ENCODE data around the gene SLC13A2. TPM values are rescaled to one million over a fixed set of nuclear protein-coding genes. Genes with fewer than 3 reads are reported as not detected.

The SLC13A2 gene
- total RNA-seq, 1 experiment from 2014 or later, result not detected

DNA sequence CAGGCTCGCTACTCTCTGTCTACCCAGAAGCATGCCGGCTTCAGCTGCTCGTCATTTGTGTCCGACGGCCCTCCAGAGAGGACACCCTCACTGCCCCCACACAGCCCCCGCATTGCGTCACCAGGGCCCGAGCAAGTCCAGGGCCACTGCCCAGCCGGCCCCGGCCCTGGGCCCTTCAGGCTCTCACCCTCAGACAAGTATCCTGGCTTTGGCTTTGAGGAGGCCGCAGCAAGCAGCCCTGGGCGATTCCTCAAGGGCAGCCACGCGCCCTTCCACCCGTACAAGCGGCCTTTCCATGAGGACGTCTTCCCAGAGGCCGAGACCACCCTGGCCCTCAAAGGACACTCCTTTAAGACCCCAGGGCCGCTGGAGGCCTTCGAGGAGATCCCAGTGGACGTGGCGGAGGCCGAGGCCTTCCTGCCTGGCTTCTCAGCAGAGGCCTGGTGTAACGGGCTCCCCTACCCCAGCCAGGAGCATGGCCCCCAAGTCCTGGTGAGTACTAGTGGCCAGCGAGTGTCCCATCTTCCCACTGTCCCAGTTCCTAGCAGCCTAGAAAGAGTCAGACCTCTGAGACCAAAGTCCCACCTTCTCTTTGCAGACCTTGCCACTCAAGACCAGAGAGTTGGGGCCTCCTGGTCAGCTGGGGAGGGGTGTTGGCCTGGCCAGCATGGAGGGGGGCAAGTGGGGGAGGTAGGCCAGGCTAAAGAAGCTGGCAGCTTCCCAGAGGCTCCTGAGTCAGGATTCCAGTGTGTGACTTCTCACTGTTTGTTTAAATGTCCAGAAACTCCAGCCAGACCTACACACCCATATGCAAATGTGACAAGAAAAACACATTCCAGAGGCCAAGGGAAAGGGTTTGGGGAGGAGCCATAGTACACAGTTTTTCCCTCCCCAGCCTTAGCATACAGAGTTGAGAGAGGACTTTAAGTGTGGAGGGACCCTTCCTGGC lies 51.3 kb downstream of the SLC13A2 start:
- H3K4me3 ChIP-seq (ENCODE audit: insufficient read depth, low read depth, low read length), result no peak overlapping the region
- H3K27me3 ChIP-seq (ENCODE audit: control insufficient read depth, insufficient read depth, low read length), result no peaks in the 10 kb centered on the region
- no peak for DNase-seq
- no peaks in the 10 kb centered on the region for H3K36me3 ChIP-seq (replicated peaks; ENCODE audit: control insufficient read depth, insufficient read depth, low read length)

DNA sequence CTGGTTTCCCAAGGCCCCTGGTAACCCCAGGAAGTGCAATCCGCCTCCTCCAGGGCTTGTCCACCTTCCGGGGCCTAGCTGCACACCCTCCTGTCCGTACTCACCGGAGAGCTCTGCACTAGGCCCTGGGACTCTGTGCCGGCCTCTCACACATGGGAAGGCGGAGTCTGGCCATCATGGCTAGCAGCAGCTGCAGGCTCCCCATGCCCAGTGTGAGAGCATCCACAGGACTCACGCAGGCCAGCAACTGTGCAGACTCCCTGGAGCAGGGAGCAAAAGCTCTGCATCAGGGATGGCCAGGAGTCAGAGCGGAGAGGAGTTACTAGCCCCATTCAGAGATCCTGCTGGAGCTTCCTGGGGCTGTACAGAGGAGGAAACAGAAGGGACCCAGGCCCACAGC lies 52.9 kb downstream of the SLC13A2 start:
- no peak for DNase-seq
- Histone ChIP-seq H3K27me3 (ENCODE audit: control insufficient read depth, insufficient read depth, low read length) (no peaks in the 10 kb centered on the region), H3K36me3 (replicated peaks; ENCODE audit: control insufficient read depth, insufficient read depth, low read length) (no peaks in the 10 kb centered on the region), H3K4me3 (ENCODE audit: insufficient read depth, low read depth, low read length) (no peak overlapping the region)

DNA sequence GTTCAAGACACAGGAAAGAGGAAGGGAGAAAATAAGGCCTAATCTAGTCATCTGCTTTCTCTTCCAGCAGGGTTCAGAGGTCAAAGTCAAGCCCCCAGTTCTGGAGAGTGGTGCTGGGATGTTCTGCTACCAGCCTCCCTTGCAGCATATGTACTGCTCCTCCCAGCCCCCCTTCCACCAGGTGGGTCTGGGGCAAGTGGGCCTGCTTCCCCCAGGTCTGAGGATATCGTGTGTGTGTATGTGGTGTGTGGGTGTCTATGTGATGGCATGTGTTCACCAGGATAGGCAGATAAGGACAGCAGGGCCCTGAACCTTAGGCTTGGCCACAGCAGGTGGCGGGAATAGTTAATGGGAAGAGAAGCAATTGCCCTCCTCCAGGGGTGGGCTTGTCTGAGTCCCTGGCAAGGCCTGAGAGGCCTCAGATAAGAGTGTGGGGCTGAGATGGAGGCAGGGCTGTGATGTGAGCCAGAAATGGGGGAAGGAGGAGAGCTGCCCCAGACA lies 53.8 kb downstream of the SLC13A2 start:
- no peak overlapping the region for H3K4me3 ChIP-seq (ENCODE audit: insufficient read depth, low read depth, low read length)
- H3K36me3 ChIP-seq (replicated peaks; ENCODE audit: control insufficient read depth, insufficient read depth, low read length), result no peaks in the 10 kb centered on the region
- no peak for DNase-seq
- H3K27me3 ChIP-seq (ENCODE audit: control insufficient read depth, insufficient read depth, low read length), result no peaks in the 10 kb centered on the region

DNA sequence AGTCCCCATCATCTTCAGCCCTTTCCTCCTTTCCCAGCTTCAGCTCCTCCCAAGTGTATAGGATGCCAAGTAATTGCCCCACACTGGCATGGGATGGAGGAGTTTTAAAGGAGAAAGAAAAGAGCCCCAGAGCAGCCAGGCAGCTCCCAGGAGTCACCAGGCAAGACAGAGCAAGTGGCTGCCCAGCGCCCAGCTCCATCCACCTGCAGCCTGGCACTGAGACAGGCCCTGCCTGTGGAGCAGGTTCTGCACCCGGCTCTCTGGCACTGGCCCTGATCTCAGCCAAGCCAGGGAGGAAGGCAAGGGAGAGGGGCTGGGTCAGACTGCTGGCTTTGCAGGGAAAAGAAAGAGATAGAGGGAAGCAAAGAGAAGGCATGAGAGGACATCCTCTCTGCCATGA lies 54.4 kb downstream of the SLC13A2 start:
- DNase-seq, result no peak
- H3K36me3 ChIP-seq (replicated peaks; ENCODE audit: control insufficient read depth, insufficient read depth, low read length), result no peaks in the 10 kb centered on the region

DNA sequence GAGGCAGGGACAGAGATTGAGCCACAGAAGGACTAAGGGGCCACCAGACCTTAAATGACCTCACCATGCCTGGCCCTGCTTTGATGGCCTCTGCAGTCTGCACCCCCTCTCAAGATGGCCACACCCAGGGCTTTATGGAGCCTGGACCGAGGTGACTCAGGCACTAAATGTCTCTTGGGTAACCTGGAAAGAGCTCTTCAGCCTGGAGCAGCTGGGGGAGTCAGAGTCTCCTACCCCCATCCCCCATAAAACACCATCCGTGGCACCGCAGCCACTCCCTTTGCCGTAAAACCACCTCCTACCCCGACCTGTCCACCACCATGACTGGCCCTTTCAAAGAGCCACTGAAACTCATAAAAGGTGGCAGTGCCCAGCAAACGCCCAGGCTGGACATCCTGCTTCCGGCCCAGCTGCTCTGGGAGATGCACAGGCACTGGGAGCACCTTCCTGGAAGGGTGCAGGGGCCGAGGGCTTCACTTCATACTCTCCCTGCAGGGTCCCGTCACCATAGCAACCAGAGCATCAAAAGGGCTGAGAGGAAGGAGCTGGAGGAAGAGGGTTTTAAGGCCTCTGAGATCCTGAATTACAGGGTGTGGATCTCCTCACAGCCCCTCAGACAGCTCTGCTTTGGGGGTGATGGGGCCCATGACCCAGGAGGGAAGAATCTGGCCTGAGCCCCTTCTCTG lies 55.0 kb downstream of the SLC13A2 start:
- no peak for DNase-seq
- Histone ChIP-seq H3K27me3 (ENCODE audit: control insufficient read depth, insufficient read depth, low read length) (no peaks in the 10 kb centered on the region), H3K36me3 (replicated peaks; ENCODE audit: control insufficient read depth, insufficient read depth, low read length) (no peaks in the 10 kb centered on the region), H3K4me3 (ENCODE audit: insufficient read depth, low read depth, low read length) (no peak overlapping the region)

More for the DNA sequence above, 54.4 kb downstream of the SLC13A2 start:
- no peak overlapping the region for H3K4me3 ChIP-seq (ENCODE audit: insufficient read depth, low read depth, low read length)
- H3K27me3 ChIP-seq (ENCODE audit: control insufficient read depth, insufficient read depth, low read length), result no peaks in the 10 kb centered on the region

DNA sequence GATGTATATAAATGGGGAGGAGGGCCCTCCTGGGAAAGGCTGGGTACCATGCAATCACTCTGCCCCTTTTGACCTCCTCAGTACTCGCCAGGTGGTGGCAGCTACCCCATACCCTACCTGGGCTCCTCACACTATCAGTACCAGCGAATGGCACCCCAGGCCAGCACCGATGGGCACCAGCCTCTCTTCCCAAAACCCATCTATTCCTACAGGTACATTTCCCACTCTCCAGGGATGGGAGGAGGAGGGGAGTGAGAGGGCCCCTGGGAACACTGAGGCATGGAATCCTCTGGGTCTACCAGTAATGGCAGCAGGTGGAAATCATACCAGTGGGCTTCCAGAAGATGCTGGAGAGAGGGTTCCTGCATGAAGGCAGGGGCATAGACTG lies 55.6 kb downstream of the SLC13A2 start:
- H3K27me3 ChIP-seq (ENCODE audit: control insufficient read depth, insufficient read depth, low read length), result no peaks in the 10 kb centered on the region
- no peak for DNase-seq
- no peaks in the 10 kb centered on the region for H3K36me3 ChIP-seq (replicated peaks; ENCODE audit: control insufficient read depth, insufficient read depth, low read length)
- no peak overlapping the region for H3K4me3 ChIP-seq (ENCODE audit: insufficient read depth, low read depth, low read length)

DNA sequence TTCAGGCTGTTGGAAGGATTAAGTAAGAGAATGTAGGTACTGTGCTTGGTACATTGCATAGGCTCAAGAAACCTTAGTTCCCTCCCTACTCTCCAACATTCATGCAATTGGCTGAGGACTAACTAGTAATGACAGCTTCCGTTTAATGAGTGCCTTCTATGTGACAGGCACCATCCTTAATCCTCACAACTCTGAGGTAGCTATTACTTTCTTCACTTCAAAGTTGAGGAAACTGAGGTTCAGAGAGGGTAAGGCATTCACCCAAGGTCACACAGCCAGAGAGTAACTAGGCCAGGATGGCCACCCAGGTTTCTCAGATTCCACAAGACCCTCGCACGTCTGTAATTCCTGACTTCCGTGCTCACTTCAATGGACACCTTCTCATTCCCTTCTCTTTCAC lies 56.8 kb downstream of the SLC13A2 start:
- no peaks in the 10 kb centered on the region for H3K36me3 ChIP-seq (replicated peaks; ENCODE audit: control insufficient read depth, insufficient read depth, low read length)

DNA sequence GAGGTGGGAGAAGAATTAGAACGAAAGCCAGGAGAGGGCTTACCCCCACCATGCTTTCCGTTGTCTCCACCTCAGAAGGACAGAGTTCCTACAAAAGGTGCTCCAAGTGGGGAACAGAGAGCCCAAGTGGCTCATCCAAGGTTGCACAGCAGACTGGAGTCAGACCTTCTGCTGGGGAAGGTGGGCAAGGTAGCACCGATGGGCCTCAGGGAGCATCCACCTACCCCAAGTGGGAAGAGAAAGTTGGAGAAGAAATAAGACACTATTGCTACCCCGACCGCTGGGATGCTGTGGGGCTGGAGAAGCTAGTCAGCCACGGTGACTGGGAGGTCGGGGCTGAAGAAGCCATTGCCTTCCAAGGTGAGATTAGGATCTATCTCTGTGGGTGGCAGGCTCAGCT lies 57.5 kb downstream of the SLC13A2 start:
- H3K36me3 ChIP-seq (replicated peaks; ENCODE audit: control insufficient read depth, insufficient read depth, low read length), result no peaks in the 10 kb centered on the region
- no peak for DNase-seq
- no peak overlapping the region for H3K4me3 ChIP-seq (ENCODE audit: insufficient read depth, low read depth, low read length)
- H3K27me3 ChIP-seq (ENCODE audit: control insufficient read depth, insufficient read depth, low read length), result no peaks in the 10 kb centered on the region

More for the DNA sequence above, 56.8 kb downstream of the SLC13A2 start:
- no peak for DNase-seq
- Histone ChIP-seq H3K27me3 (ENCODE audit: control insufficient read depth, insufficient read depth, low read length) (no peaks in the 10 kb centered on the region), H3K4me3 (ENCODE audit: insufficient read depth, low read depth, low read length) (no peak overlapping the region)

DNA sequence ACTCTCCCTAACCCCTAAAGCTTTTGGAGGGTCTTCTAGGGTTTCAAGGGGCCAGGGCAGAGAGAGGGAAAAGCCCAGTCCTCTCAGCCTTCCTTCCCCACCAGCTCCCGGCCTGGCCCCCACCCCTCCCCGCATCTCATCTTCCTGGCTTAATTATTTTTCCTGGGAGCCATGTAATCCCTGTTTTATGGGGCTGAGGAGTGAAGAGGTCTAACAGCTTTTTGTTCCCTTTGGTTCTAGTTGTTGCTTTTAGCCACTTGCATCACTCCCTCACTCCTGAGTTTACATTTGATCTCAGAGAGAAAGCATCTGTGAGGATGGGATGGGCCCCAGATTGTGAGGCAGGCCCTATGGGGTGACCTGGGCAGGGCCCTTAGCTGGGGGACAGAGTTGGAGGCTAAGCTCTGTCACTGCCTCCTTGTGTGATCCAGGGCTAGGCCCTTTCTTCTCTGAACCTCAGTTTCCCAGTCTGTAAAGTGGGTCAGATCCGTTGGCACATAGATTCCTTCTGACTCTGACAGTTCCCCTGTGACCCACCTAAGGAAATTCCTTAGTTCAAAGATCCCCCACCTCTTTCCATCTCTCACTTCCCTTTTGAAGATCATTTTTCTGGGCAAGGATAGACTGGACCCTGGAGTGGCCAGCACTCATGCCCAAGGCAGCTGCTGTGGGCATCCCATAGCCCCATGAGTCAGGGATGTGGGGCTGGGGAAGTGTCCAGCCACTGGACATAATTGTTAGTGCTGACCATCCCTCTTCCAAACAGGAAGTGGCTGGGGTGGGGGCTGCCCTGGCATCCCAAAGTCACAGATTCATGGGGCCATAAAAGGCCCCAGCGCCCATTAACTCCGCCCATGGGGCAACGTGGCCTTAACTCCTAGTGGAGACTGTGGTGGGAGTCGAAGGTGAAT lies 58.9 kb downstream of the SLC13A2 start:
- Histone ChIP-seq H3K36me3 (replicated peaks; ENCODE audit: control insufficient read depth, insufficient read depth, low read length) (no peaks in the 10 kb centered on the region), H3K27me3 (ENCODE audit: control insufficient read depth, insufficient read depth, low read length) (no peaks in the 10 kb centered on the region), H3K4me3 (ENCODE audit: insufficient read depth, low read depth, low read length) (no peak overlapping the region)
- DNase-seq, result no peak

DNA sequence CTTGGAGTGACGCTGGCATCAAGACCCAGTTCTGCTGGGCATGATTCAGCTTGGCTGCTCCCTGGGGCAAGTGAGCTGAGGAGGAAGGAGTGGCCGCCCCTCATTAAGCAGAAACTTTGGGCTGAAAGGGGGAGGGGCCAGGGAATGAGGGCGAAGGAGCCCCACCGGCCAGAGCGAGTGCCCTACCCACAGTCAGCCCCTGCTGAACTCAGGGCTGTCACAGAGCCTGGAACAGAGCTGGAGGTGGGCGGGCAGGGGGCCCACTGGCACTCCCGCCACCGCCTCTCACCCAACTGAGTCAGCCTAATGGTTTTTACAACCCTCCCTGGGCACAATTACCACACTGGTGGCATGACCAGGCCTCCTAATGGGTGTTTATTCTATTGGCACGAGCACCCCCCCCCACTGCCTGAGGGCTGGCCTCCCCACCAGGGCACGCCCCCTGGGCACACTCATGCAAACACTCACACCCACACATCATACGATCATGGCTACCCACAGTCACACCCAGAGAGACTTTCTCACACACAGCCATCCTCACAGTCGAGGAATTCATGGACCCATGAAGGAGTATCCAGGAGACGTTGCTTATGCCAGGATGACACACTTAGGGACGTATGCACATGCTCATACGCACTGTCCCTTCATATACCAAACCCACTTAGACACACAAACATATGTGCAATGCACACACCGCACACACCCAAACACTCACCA lies 59.8 kb downstream of the SLC13A2 start:
- peak; percentile 82 for DNase-seq
- no peaks in the 10 kb centered on the region for H3K27me3 ChIP-seq (ENCODE audit: control insufficient read depth, insufficient read depth, low read length)
- H3K4me3 ChIP-seq (ENCODE audit: insufficient read depth, low read depth, low read length), result no peak overlapping the region
- no peaks in the 10 kb centered on the region for H3K36me3 ChIP-seq (replicated peaks; ENCODE audit: control insufficient read depth, insufficient read depth, low read length)

DNA sequence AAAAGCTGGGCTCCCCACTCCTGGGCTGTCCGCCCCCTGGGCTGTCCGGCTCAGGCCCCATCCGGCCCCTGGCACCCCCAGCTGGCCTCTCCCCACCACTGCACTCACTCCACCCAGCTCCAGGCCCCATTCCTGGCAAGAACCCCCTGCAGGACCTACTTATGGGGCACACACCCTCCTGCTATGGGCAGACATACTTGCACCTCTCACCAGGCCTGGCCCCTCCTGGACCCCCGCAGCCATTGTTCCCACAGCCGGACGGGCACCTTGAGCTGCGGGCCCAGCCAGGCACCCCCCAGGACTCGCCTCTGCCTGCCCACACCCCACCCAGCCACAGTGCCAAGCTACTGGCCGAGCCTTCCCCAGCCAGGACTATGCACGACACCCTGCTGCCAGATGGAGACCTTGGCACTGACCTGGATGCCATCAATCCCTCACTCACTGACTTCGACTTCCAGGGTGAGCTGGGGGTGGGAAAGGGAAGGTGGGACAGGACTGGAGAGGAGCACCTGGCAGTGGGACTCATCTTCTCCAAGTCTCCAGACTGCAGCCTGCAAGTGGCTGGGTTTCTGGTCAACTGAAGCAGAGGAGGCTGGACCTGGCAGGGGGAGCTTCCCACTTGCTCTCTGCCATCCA lies 61.4 kb downstream of the SLC13A2 start:
- Histone ChIP-seq H3K27me3 (ENCODE audit: control insufficient read depth, insufficient read depth, low read length) (no peaks in the 10 kb centered on the region), H3K4me3 (ENCODE audit: insufficient read depth, low read depth, low read length) (no peak overlapping the region), H3K36me3 (replicated peaks; ENCODE audit: control insufficient read depth, insufficient read depth, low read length) (no peaks in the 10 kb centered on the region)
- no peak for DNase-seq

DNA sequence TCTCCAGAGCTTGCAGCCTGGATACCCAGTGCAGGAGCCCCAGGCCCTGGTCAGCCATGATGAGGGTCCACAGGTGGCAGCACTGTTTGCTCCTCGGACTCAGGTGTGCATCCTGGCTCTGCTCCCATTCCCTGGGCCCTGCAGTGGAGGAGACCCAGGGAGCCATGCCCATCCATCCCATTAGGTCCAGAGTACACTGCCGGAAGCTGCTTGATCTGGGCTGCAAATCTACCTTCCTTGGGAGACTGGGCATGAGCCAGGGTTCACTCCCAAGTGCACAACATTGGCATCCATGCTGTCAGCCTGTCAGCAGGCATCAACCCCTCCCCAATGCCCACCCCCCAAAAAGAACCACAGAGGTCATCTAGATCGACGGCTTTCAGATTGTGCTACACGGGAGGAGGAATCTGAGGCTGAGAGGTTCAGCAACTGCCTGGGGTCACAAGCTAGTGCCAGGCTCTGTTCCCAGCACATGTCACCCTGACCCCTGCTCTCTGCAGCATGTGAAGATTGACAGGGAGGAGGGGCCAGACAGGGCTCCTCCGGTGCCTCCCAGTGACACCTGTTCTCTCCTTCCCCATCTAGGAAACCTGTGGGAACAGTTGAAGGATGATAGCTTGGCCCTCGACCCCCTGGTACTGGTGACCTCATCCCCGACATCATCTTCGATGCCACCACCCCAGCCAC lies 63.2 kb downstream of the SLC13A2 start:
- H3K27me3 ChIP-seq (ENCODE audit: control insufficient read depth, insufficient read depth, low read length), result no peaks in the 10 kb centered on the region
- peak; percentile 38 for DNase-seq
- no peaks in the 10 kb centered on the region for H3K36me3 ChIP-seq (replicated peaks; ENCODE audit: control insufficient read depth, insufficient read depth, low read length)
- H3K4me3 ChIP-seq (ENCODE audit: insufficient read depth, low read depth, low read length), result no peak overlapping the region

DNA sequence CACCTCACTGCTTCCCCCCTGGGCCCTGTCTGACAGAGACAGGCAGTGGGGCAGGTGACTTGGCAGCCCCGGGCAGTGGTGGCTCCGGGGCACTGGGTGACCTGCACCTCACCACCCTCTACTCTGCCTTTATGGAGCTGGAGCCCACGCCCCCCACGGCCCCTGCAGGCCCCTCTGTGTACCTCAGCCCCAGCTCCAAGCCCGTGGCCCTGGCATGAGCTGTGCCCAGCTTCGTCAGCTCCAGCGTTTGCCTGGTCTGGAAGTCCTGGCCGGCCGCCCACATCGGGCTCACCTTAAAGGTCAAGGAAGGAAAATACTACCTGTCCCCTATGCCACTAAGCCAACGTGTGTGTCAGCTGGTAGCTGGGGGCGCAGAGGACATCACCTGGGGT lies 63.8 kb downstream of the SLC13A2 start:
- H3K36me3 ChIP-seq (replicated peaks; ENCODE audit: control insufficient read depth, insufficient read depth, low read length), result no peaks in the 10 kb centered on the region
- DNase-seq, result peak; percentile 50
- H3K27me3 ChIP-seq (ENCODE audit: control insufficient read depth, insufficient read depth, low read length), result no peaks in the 10 kb centered on the region
- no peak overlapping the region for H3K4me3 ChIP-seq (ENCODE audit: insufficient read depth, low read depth, low read length)
